Kidney (tissue), 14 donors: ENCODE results near the gene NRXN2. TPM values are rescaled to one million over a fixed set of nuclear protein-coding genes. Genes with fewer than 3 reads are reported as not detected.

Source experiments
- DNase-seq, 5 donors: peaks; one replicate each; pipeline ENCODE4 v3.0.0-alpha.2; 2013 to 2020
- FAIRE-seq: peaks from 2 replicates; lab custom pipeline; 2012; peaks lifted over from hg19 to GRCh38; lab: Jason Lieb, UNC
- H3K27ac ChIP-seq, 2 donors: one replicate each; pipeline ENCODE4 v1.7.0; 2013; ENCODE audit warnings: low read depth in 2 of 2, low read length in 2 of 2, inconsistent platforms in 1 of 2
- H3K27me3 ChIP-seq: one replicate; pipeline ENCODE4 v1.7.1; 2013; ENCODE audit warnings: low read length, inconsistent platforms; ENCODE audit not compliant: control insufficient read depth, insufficient read depth
- H3K36me3 ChIP-seq, 3 donors: one replicate each; pipeline versions ENCODE4 v1.7.0 to v1.7.1; 2013; ENCODE audit warnings: low read length in 3 of 3, control low read depth in 1 of 3, inconsistent platforms in 1 of 3; ENCODE audit not compliant: insufficient read depth in 3 of 3, control insufficient read depth in 2 of 3
- H3K4me1 ChIP-seq, 3 donors: one replicate each; pipeline versions ENCODE4 v1.7.0 to v1.7.1; 2013; ENCODE audit warnings: low read length in 3 of 3, inconsistent platforms in 1 of 3, low read depth in 1 of 3; ENCODE audit not compliant: control insufficient read depth in 2 of 3, insufficient read depth in 2 of 3
- H3K4me3 ChIP-seq, 3 donors: one replicate each; pipeline versions ENCODE4 v1.7.0 to v1.8.1; 2013; ENCODE audit warnings: low read length in 3 of 3, control low read depth in 1 of 3, inconsistent platforms in 1 of 3
- H3K9ac ChIP-seq, 3 donors: one replicate each; pipeline versions ENCODE4 v1.7.0 to v1.7.1; 2013; ENCODE audit warnings: low read length in 3 of 3, control low read depth in 1 of 3, inconsistent platforms in 1 of 3
- H3K9me3 ChIP-seq, 3 donors: one replicate each; pipeline versions ENCODE4 v1.7.0 to v1.7.1; 2013; ENCODE audit warnings: low read length in 3 of 3, control low read depth in 1 of 3, inconsistent platforms in 1 of 3; ENCODE audit not compliant: control insufficient read depth in 2 of 3, insufficient read depth in 1 of 3
- intact Hi-C: fragments of 100-400 bp; cut with DNase I; formaldehyde crosslinking; loops from one replicate; pipeline ENCODE4 v1.11.1; 2022
- polyA plus RNA-seq: library from polyadenylated mRNA; stranded (reverse); fragments of 350-450 nt; fragmentation: Illumina TruSeq; extraction: RNeasy Lipid Tissue Mini Kit (QIAGEN cat#74804); gene quantifications from one replicate; pipeline ENCODE4 v1.2.3, GENCODE V29; 2014; ENCODE audit warnings: low read depth, low replicate concordance; ENCODE audit not compliant: insufficient read depth
- total RNA-seq: library from RNA; stranded (reverse); fragmentation: NEBNext Ultra II Directional; extraction: Animal tissue kit (Norgen Biotek cat#: 25700); gene quantifications from one replicate; pipeline ENCODE4 v1.2.1, GENCODE V29; 2021
- TF ChIP-seq, protein P1 (sequence below): IDR thresholded peaks from 3 replicates; pipeline ENCODE4 v1.5.1; 2012; ENCODE audit warnings: mild to moderate bottlenecking, moderate library complexity, borderline replicate concordance; ENCODE audit not compliant: insufficient read depth; ENCODE audit errors: extremely low read depth
- donor health status: control.
- donor health status: control.
- donor health status: control.
- donor health status: control.
- donor health status: control.
- donor health status: DM: yes; HTN: yes; CAD: no.
- donor health status: Normal renal cell carcinoma (clear cell type).

The NRXN2 gene
- total and polyA plus RNA-seq, 2 donors from 2014 or later: 13.3 to 22.0 TPM

DNA sequence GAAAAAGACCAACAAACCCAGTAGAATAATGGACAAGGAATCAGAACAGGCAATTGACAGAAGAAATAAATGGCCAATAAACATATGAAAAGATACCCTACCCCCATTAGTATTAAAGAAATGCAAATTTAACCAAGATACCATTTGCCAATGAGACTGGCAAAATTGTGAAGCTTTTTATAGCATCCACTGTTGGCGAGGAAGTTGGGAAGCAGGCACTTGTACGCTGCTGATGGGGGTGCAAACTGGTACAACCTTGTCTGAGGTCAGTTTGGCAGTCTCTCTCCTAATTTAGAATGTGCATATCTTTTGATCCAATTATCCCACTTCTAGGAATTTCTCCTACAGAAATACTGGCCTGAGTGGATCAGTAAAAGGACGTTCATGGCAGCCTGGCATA, 8.6 kb upstream of the NRXN2 start:
- H3K4me3 ChIP-seq: no peak overlapping the region
- TF ChIP-seq, protein P1, sequence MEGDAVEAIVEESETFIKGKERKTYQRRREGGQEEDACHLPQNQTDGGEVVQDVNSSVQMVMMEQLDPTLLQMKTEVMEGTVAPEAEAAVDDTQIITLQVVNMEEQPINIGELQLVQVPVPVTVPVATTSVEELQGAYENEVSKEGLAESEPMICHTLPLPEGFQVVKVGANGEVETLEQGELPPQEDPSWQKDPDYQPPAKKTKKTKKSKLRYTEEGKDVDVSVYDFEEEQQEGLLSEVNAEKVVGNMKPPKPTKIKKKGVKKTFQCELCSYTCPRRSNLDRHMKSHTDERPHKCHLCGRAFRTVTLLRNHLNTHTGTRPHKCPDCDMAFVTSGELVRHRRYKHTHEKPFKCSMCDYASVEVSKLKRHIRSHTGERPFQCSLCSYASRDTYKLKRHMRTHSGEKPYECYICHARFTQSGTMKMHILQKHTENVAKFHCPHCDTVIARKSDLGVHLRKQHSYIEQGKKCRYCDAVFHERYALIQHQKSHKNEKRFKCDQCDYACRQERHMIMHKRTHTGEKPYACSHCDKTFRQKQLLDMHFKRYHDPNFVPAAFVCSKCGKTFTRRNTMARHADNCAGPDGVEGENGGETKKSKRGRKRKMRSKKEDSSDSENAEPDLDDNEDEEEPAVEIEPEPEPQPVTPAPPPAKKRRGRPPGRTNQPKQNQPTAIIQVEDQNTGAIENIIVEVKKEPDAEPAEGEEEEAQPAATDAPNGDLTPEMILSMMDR: no peak
- H3K9me3 ChIP-seq: no peaks in the 10 kb centered on the region
- FAIRE-seq (no peak), DNase-seq (no peak)
- H3K36me3 ChIP-seq: no peaks in the 10 kb centered on the region
- H3K27ac ChIP-seq: no peak overlapping the region
- no peaks in the 10 kb centered on the region for H3K27me3 ChIP-seq
- no peaks in the 10 kb centered on the region for H3K4me1 ChIP-seq
- no peak overlapping the region for H3K9ac ChIP-seq
- intact Hi-C loops: no loop called here

DNA sequence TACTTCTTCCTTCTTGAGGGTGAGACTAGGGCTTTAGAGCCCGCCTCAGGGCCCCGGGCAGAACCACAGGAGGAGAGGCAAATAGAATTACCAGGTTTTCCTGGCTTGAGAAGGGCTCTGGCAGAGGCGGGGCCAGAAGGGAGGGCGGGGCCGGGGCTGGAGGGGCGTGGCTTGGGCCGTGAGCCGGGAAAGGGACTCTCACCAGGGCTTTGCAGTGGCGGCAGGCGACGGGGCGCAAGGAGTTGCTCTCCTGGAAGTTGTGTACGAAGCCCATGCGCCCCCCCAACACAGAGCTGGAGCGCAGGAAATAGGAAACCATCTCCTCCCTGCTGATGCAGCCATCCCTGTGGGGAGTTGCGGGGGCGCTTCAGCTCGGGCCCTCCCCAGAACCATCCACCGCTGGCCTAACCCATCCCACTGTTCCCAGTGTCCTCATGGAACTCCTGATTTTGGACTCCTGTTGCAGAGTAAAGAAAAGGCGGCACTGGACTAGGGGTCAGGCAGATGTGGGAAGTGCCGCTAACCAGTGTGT, 6.9 kb upstream of the NRXN2 start:
- intact Hi-C loops: no loop called here
- Histone ChIP-seq H3K9ac (no peak overlapping the region), H3K36me3 (no peaks in the 10 kb centered on the region), H3K4me3 (no peak overlapping the region), H3K9me3 (no peaks in the 10 kb centered on the region), H3K27me3 (no peaks in the 10 kb centered on the region), H3K27ac (no peak overlapping the region), H3K4me1 (no peaks in the 10 kb centered on the region)
- FAIRE-seq: no peak
- TF ChIP-seq, protein P1: no peak
- DNase-seq: peak; percentile 76 to 90 (median 80)

DNA sequence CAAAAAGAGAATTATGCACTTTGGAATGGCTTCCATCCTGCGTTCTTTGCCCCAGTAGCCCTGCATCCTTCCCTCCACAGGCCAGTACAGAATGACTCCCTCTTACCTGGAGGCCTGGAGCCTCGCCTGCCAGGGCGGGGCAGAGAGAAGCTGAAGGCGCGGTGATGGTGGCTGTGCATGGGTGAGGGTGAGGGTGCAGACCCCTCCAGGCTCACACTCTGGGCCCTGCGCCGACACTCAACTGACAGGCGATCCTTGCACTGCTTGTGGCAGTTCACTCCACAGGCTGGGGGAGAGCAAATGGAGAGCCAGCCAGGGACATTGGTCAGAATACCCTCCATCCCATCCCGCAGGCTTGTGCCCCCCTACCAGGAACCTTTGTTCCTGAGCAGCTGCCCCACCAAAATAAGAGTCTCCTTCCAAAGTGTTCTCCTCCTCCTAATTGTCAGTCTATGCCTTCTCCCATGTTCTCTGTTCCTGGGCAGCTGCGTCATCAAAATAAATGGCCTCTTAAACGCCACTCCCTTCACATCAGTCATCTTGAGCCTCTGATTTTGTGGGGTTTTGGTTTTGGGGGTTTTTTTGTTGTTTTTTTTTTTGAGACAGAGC, 5.9 kb upstream of the NRXN2 start:
- FAIRE-seq (no peak), DNase-seq (peak in 1 of 5 donors; percentile 59)
- H3K36me3 ChIP-seq: no peaks in the 10 kb centered on the region
- no peaks in the 10 kb centered on the region for H3K9me3 ChIP-seq
- no peak overlapping the region for H3K4me3 ChIP-seq
- no peaks in the 10 kb centered on the region for H3K27me3 ChIP-seq
- intact Hi-C loops: no loop called here
- H3K9ac ChIP-seq: no peak overlapping the region
- TF ChIP-seq, protein P1: no peak
- no peaks in the 10 kb centered on the region for H3K4me1 ChIP-seq
- H3K27ac ChIP-seq: no peak overlapping the region
